IMR-90 (cell line): ENCODE measurements around the gene RIF1. TPM values are rescaled to one million over a fixed set of nuclear protein-coding genes. Genes with fewer than 3 reads are reported as not detected.

ENCODE experiments used
- ATAC-seq: fragments of 200-7000 bp; cut with Tn5 transposase; 2 replicates; pipeline ENCODE4 v1.9.1; 2020; ENCODE audit warnings: low read depth, mild to moderate bottlenecking, moderate library complexity
- BruUV-seq: library from RNA; stranded (reverse); fragments of 400-500 nt; replicated peaks from 2 replicates; lab custom pipeline; 2021; lab: Mats Ljungman, UMichigan
- CTCF ChIA-PET: fragments of 300-600 bp; formaldehyde crosslinking; extraction: SDS; loops from one replicate; lab custom pipeline; 2021; ENCODE audit warnings: antibody characterized with exemption; lab: Yijun Ruan, JAX
- POLR2A ChIA-PET: fragments of 300-600 bp; sonication (Branson Sonifier 250); formaldehyde crosslinking; loops from one replicate; lab custom pipeline; 2022; ENCODE audit warnings: antibody characterized with exemption; ENCODE audit not compliant: unreplicated experiment; lab: Charles Lee
- DNase-seq: peaks from one replicate; pipeline ENCODE4 v3.0.0; 2013
- H2AFZ ChIP-seq: replicated peaks from 2 replicates; pipeline ENCODE3; 2013; ENCODE audit warnings: low read length, mild to moderate bottlenecking; ENCODE audit not compliant: poor library complexity
- H2AK5ac ChIP-seq: 2 replicates; pipeline ENCODE4 v1.6.1; 2013; ENCODE audit warnings: low read depth, low read length, inconsistent platforms
- H2AK9ac ChIP-seq: replicated peaks from 2 replicates; pipeline ENCODE3; 2013; ENCODE audit warnings: mild to moderate bottlenecking, low read depth, low read length, moderate library complexity; ENCODE audit not compliant: poor library complexity
- H2BK120ac ChIP-seq: 2 replicates; pipeline ENCODE4 v1.6.1; 2013; ENCODE audit warnings: low read depth, low read length, inconsistent platforms
- H2BK15ac ChIP-seq: 3 replicates; pipeline ENCODE4 v1.6.1; 2013; ENCODE audit warnings: low read depth, low read length, inconsistent platforms
- H2BK20ac ChIP-seq: 2 replicates; pipeline ENCODE4 v1.6.1; 2013; ENCODE audit warnings: low read depth, mild to moderate bottlenecking, inconsistent platforms, low read length, moderate library complexity
- H2BK5ac ChIP-seq: 2 replicates; pipeline ENCODE4 v1.6.1; 2013; ENCODE audit warnings: mild to moderate bottlenecking, low read depth, low read length, inconsistent platforms; ENCODE audit not compliant: poor library complexity, severe bottlenecking
- H3K14ac ChIP-seq: replicated peaks from 2 replicates; pipeline ENCODE4 v1.6.1; 2013; ENCODE audit warnings: low read depth, low read length, inconsistent platforms
- H3K18ac ChIP-seq: 2 replicates; pipeline ENCODE4 v1.6.1; 2013; ENCODE audit warnings: low read depth, low read length, control low read depth
- H3K23ac ChIP-seq: 2 replicates; pipeline ENCODE4 v1.6.1; 2013; ENCODE audit warnings: low read depth, low read length, inconsistent platforms
- H3K27ac ChIP-seq: 2 replicates; pipeline ENCODE4 v1.5.1; 2013; ENCODE audit warnings: mild to moderate bottlenecking, control low read depth, low read length; ENCODE audit not compliant: insufficient read depth
- H3K27me3 ChIP-seq: 2 replicates; pipeline ENCODE4 v1.6.1; 2013; ENCODE audit warnings: low read length; ENCODE audit not compliant: control insufficient read depth, insufficient read depth
- H3K36me3 ChIP-seq: 2 replicates; pipeline ENCODE4 v1.6.1; 2013; ENCODE audit warnings: low read length, mixed read lengths; ENCODE audit not compliant: control insufficient read depth, insufficient read depth
- H3K4ac ChIP-seq: 2 replicates; pipeline ENCODE4 v1.6.1; 2013; ENCODE audit warnings: low read depth, low read length, inconsistent platforms
- H3K4me1 ChIP-seq: 2 replicates; pipeline ENCODE4 v1.6.1; 2013; ENCODE audit warnings: low read length, mixed read lengths; ENCODE audit not compliant: control insufficient read depth, insufficient read depth
- H3K4me2 ChIP-seq: 2 replicates; pipeline ENCODE4 v1.6.1; 2013; ENCODE audit warnings: low read depth, mild to moderate bottlenecking, control low read depth, low read length, moderate library complexity
- H3K4me3 ChIP-seq: 2 replicates; pipeline ENCODE4 v1.5.1; 2013; ENCODE audit warnings: low read depth, mild to moderate bottlenecking, control low read depth, low read length, moderate library complexity; ENCODE audit not compliant: insufficient read depth
- H3K56ac ChIP-seq: 2 replicates; pipeline ENCODE4 v1.6.1; 2013; ENCODE audit warnings: low read length, inconsistent platforms; ENCODE audit not compliant: insufficient read depth; ENCODE audit errors: extremely low read depth
- H3K79me1 ChIP-seq, 2 experiments: 2 replicates each; pipeline ENCODE4 v1.6.1; 2013; ENCODE audit warnings: low read length in 2 of 2, inconsistent platforms in 1 of 2, low read depth in 1 of 2
- H3K9ac ChIP-seq: 2 replicates; pipeline ENCODE4 v1.6.1; 2013; ENCODE audit warnings: low read depth, low read length, control low read depth
- H3K9me1 ChIP-seq: 2 replicates; pipeline ENCODE4 v1.6.1; 2013; ENCODE audit warnings: low read length, inconsistent platforms; ENCODE audit not compliant: insufficient read depth
- H3K9me3 ChIP-seq: 2 replicates; pipeline ENCODE4 v1.6.1; 2013; ENCODE audit warnings: low read length; ENCODE audit not compliant: control insufficient read depth, insufficient read depth
- H4K20me1 ChIP-seq: 2 replicates; pipeline ENCODE4 v1.6.1; 2013; ENCODE audit warnings: low read length, inconsistent platforms; ENCODE audit not compliant: insufficient read depth
- H4K5ac ChIP-seq: 2 replicates; pipeline ENCODE4 v1.6.1; 2013; ENCODE audit warnings: mild to moderate bottlenecking, low read depth, low read length, control low read depth
- H4K8ac ChIP-seq, 2 experiments: 2 replicates each; pipeline ENCODE4 v1.6.1; 2013; ENCODE audit warnings: low read depth in 2 of 2, low read length in 2 of 2, control low read depth in 1 of 2, inconsistent platforms in 1 of 2
- H4K91ac ChIP-seq: 2 replicates; pipeline ENCODE4 v1.6.1; 2013; ENCODE audit warnings: low read depth, low read length, inconsistent platforms; ENCODE audit not compliant: insufficient read depth
- RAD21 ChIP-seq: IDR thresholded peaks from 2 replicates; pipeline ENCODE4 v1.6.1; 2012; ENCODE audit warnings: low read length, improper control_type of control experiment
- RFX5 ChIP-seq: IDR thresholded peaks from 2 replicates; pipeline ENCODE4 v1.8.0; 2012; ENCODE audit warnings: low read depth, mild to moderate bottlenecking, low read length, moderate library complexity
- WGBS, 2 experiments: methylation state at CpG; one replicate each; pipeline versions ENCODE4 v1.1.5 to v1.1.7; 2013; ENCODE audit warnings: missing lambda C conversion rate in 2 of 2; ENCODE audit not compliant: insufficient read length in 1 of 2; ENCODE audit errors: extremely low coverage in 2 of 2; 5-methylcytosine and 5-hydroxymethylcytosine counted together
- dilution Hi-C: fragments of 300-500 bp; cut with HindIII; formaldehyde crosslinking; loops from one replicate; pipeline ENCODE4 v1.14.3; 2018; ENCODE audit warnings: low sequenced_read_pairs; ENCODE audit not compliant: unreplicated experiment
- in situ Hi-C: fragments of 300-500 bp; cut with MboI; formaldehyde crosslinking; loops from 3 replicates; pipeline ENCODE4 v1.14.3; 2019; ENCODE audit warnings: low sequenced_read_pairs, inconsistent platforms, mixed read lengths
- intact Hi-C: fragments of 100-400 bp; cut with micrococcal nuclease; formaldehyde crosslinking; loops from 2 replicates; pipeline ENCODE4 v1.10.0; 2022
- polyA plus RNA-seq, 3 experiments: library from polyadenylated mRNA; depleted of rRNA; stranded (reverse); fragments of >200 nt; gene quantifications; 2 replicates each; pipeline ENCODE4 v1.2.3, GENCODE V29; 2012; ENCODE audit warnings: low replicate concordance in 1 of 3
- total RNA-seq: library from RNA; depleted of rRNA; stranded (reverse); fragments of >200 nt; gene quantifications from 2 replicates; pipeline ENCODE4 v1.2.3, GENCODE V29; 2012

The RIF1 gene
- total and polyA plus RNA-seq, 2 of the 4 experiments (the other 2 are of a cell fraction), result 4.3 to 43.9 TPM

GRCh38 chr2:151459358-151459757 is 49.7 kb downstream of the RIF1 start:
- Histone ChIP-seq H3K27me3 (no peaks in the 10 kb centered on the region), H3K56ac (no peak overlapping the region), H3K9me1 (no peaks in the 10 kb centered on the region), H4K20me1 (no peaks in the 10 kb centered on the region), H3K4ac (no peak overlapping the region), H3K27ac (no peak overlapping the region), H3K23ac (no peak overlapping the region), H3K14ac (no peak overlapping the region), H3K9ac (no peak overlapping the region), H3K4me3 (no peak overlapping the region), H4K8ac (no peak overlapping the region), H3K4me1 (no peaks in the 10 kb centered on the region), H4K5ac (no peak overlapping the region), H2BK120ac (no peak overlapping the region), H2AK5ac (no peak overlapping the region), H2BK20ac (no peak overlapping the region), H3K9me3 (no peaks in the 10 kb centered on the region), H2BK5ac (no peak overlapping the region), H2BK15ac (no peak overlapping the region), H2AFZ (no peak overlapping the region), H2AK9ac (no peak overlapping the region), H3K79me1 (peaks cover 0 to 3% of the 10 kb centered on the region in 2 experiments; a peak in 2 of 4 replicates), H3K36me3 (peaks cover 23% of the 10 kb centered on the region), H3K18ac (no peak overlapping the region), H3K4me2 (no peak overlapping the region), H4K91ac (no peak overlapping the region)
- BruUV-seq, result no TSS peak
- no CpG with 5 or more reads among the region's 1 CpG for WGBS, 2 experiments
- in situ Hi-C loops (loop anchor here (25.0 kb wide), 1 partner anchor 1203 kb away; no protein-coding TSS in a partner anchor), intact Hi-C loops (loop anchor here (10.0 kb wide), 1 partner anchor 1205 kb away; no protein-coding TSS in a partner anchor), dilution Hi-C loops (no loop called here)
- TF ChIP-seq RAD21 (no peak), RFX5 (no peak)
- ChIA-PET POLR2A (no interaction called here), CTCF (no interaction called here)
- ATAC-seq, result peak; percentile 51
- DNase-seq, result peak; percentile 29
